GM12878 (cell line): ENCODE data around the gene ARL5A. TPM values are rescaled to one million over a fixed set of nuclear protein-coding genes. Genes with fewer than 3 reads are reported as not detected.

Experiments used
- BACH1 ChIP-seq: fragments of 450-650 bp; IDR thresholded peaks from 2 replicates; pipeline ENCODE4 v1.6.1; 2017; ENCODE audit warnings: mild to moderate bottlenecking, borderline replicate concordance
- BHLHE40 ChIP-seq, 2 experiments: fragments of 450-650 bp in 1 of 2; IDR thresholded peaks; 2 replicates each; pipeline ENCODE4 v1.6.1; 2011 to 2017; ENCODE audit warnings: low read depth in 2 of 2, borderline replicate concordance in 1 of 2, improper control_type of control experiment in 1 of 2, low read length in 1 of 2, mild to moderate bottlenecking in 1 of 2
- BMI1 ChIP-seq: fragments of 450-650 bp; IDR thresholded peaks from 2 replicates; pipeline ENCODE4 v1.6.1; 2016; ENCODE audit warnings: mild to moderate bottlenecking, moderate library complexity, borderline replicate concordance
- ESRRA ChIP-seq: IDR thresholded peaks from 2 replicates; pipeline ENCODE4 v1.6.1; 2012; ENCODE audit warnings: mild to moderate bottlenecking, low read length, improper control_type of control experiment
- IRF4 ChIP-seq: IDR thresholded peaks from 2 replicates; pipeline ENCODE4 v1.6.1; 2011; ENCODE audit warnings: low read depth, low read length
- MEF2B ChIP-seq: fragments of 450-650 bp; IDR thresholded peaks from 2 replicates; pipeline ENCODE4 v1.6.1; 2018; ENCODE audit warnings: mild to moderate bottlenecking, moderate library complexity; ENCODE audit not compliant: partially characterized antibody, poor library complexity, severe bottlenecking
- MXI1 ChIP-seq: fragments of 150-350 bp; IDR thresholded peaks from 2 replicates; pipeline ENCODE4 v1.6.1; 2011; ENCODE audit warnings: low read depth, mild to moderate bottlenecking, inconsistent platforms, low read length, improper control_type of control experiment
- PBX3 ChIP-seq: IDR thresholded peaks from 2 replicates; pipeline ENCODE4 v1.6.1; 2011; ENCODE audit warnings: mild to moderate bottlenecking, low read depth, low read length, moderate library complexity; ENCODE audit not compliant: insufficient replicate concordance
- RAD51 ChIP-seq: fragments of 450-650 bp; IDR thresholded peaks from 2 replicates; pipeline ENCODE4 v1.6.1; 2016; ENCODE audit warnings: moderate library complexity, mild to moderate bottlenecking, inconsistent platforms
- SKIL ChIP-seq: fragments of 450-650 bp; IDR thresholded peaks from 2 replicates; pipeline ENCODE4 v1.6.1; 2017; ENCODE audit warnings: mild to moderate bottlenecking, low read depth, inconsistent platforms; ENCODE audit not compliant: poor library complexity, severe bottlenecking
- SMAD1 ChIP-seq: fragments of 450-650 bp; IDR thresholded peaks from 2 replicates; pipeline ENCODE4 v1.6.1; 2018; ENCODE audit warnings: mild to moderate bottlenecking, low read depth; ENCODE audit not compliant: partially characterized antibody
- SMARCA5 ChIP-seq: fragments of 450-650 bp; IDR thresholded peaks from 2 replicates; pipeline ENCODE4 v1.6.1; 2017; ENCODE audit warnings: mild to moderate bottlenecking
- SRF ChIP-seq, 2 experiments: IDR thresholded peaks; 2 replicates each; pipeline ENCODE4 v1.6.1; 2011; ENCODE audit warnings: low read depth in 2 of 2, low read length in 2 of 2, mild to moderate bottlenecking in 1 of 2, moderate library complexity in 1 of 2
- SUPT20H ChIP-seq: IDR thresholded peaks from 2 replicates; pipeline ENCODE4 v1.6.1; 2011; ENCODE audit warnings: low read depth, mild to moderate bottlenecking, low read length, moderate library complexity, borderline replicate concordance; ENCODE audit not compliant: control insufficient read depth
- TCF7 ChIP-seq: IDR thresholded peaks from 2 replicates; pipeline ENCODE4 v1.6.1; 2014; ENCODE audit warnings: antibody characterized with exemption, borderline replicate concordance
- ZBTB11 ChIP-seq: fragments of 450-650 bp; formaldehyde crosslinking; IDR thresholded peaks from 2 replicates; pipeline ENCODE4 v1.5.0; 2022; ENCODE audit warnings: mild to moderate bottlenecking, missing genetic modification characterization
- ZNF24 ChIP-seq: fragments of 450-650 bp; IDR thresholded peaks from 2 replicates; pipeline ENCODE4 v1.6.1; 2017; ENCODE audit warnings: antibody characterized with exemption, mild to moderate bottlenecking
- polyA plus RNA-seq, 11 experiments: library from polyadenylated mRNA; depleted of rRNA in 4 of 11; unstranded in 6 of 11; stranded (reverse) in 5 of 11; fragments of >200 nt; fragmentation: Nextera tagmentation in 4 of 11; fragmentation: Illumina TruSeq in 1 of 11; extraction: Ambion mirVana in 4 of 11; extraction: Trizol in 1 of 11; gene quantifications; 1 replicate in 1 of 11; 2 replicates in 10 of 11; pipeline versions ENCODE4 v1.2.1 to v1.2.3, GENCODE V29; 2011 to 2016; ENCODE audit warnings: inconsistent platforms in 2 of 11, missing spikeins in 2 of 11, low read depth in 1 of 11
- total RNA-seq, 4 experiments: library from RNA; depleted of rRNA in 3 of 4; stranded (reverse); fragments of >200 nt in 3 of 4; fragmentation: Illumina TruSeq in 1 of 4; extraction: Trizol in 1 of 4; gene quantifications; 2 replicates each; pipeline versions ENCODE4 v1.2.1 to v1.2.3, GENCODE V29; 2013 to 2021
- TF ChIP-seq, protein P1 (sequence below): fragments of 450-650 bp; IDR thresholded peaks from 2 replicates; pipeline ENCODE4 v1.6.1; 2017; ENCODE audit warnings: low read depth, mild to moderate bottlenecking, moderate library complexity
- TF ChIP-seq, protein P2 (sequence below): IDR thresholded peaks from 2 replicates; pipeline ENCODE4 v1.6.1; 2011; ENCODE audit warnings: low read depth, mild to moderate bottlenecking, low read length, moderate library complexity, borderline replicate concordance; ENCODE audit errors: extremely low read depth

Gene ARL5A
- total and polyA plus RNA-seq, 10 of the 15 experiments (the other 5 are each of a cell fraction or from before 2014, with no cell fraction given) = 9.4 to 52.9 (median 32.0) TPM

GRCh38 chr2:151840216-151841046 is 12.2 kb upstream of the ARL5A start (continued):
- TF ChIP-seq PBX3 (no peak), ESRRA (no peak), SRF (IDR thresholded peaks at IDR 0.05; ENCODE audit: low read depth in 2 of 2, low read length in 2 of 2) (no peak), SKIL (peak; percentile 45), MEF2B (peak; percentile 66), SMAD1 (no peak), ZNF24 (no peak), BHLHE40 (IDR thresholded peaks at IDR 0.05; ENCODE audit: borderline replicate concordance in 1 of 2, low read depth in 2 of 2, low read length in 1 of 2) (peak; percentile 59 to 61; a peak in 2 of 4 replicates), IRF4 (peak; percentile 97), BACH1 (no peak; the same call in 1 of the 2 replicates), ZBTB11 (no peak), MXI1 (no peak), SMARCA5 (no peak), TCF7 (no peak), SUPT20H (no peak), BMI1 (no peak; the same call in 1 of the 2 replicates), RAD51 (no peak)
- TF ChIP-seq, protein P1, sequence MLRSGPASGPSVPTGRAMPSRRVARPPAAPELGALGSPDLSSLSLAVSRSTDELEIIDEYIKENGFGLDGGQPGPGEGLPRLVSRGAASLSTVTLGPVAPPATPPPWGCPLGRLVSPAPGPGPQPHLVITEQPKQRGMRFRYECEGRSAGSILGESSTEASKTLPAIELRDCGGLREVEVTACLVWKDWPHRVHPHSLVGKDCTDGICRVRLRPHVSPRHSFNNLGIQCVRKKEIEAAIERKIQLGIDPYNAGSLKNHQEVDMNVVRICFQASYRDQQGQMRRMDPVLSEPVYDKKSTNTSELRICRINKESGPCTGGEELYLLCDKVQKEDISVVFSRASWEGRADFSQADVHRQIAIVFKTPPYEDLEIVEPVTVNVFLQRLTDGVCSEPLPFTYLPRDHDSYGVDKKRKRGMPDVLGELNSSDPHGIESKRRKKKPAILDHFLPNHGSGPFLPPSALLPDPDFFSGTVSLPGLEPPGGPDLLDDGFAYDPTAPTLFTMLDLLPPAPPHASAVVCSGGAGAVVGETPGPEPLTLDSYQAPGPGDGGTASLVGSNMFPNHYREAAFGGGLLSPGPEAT = 0 out of 2 replicates have a peak, but pooled peaks have one; percentile 36
- TF ChIP-seq, protein P2, sequence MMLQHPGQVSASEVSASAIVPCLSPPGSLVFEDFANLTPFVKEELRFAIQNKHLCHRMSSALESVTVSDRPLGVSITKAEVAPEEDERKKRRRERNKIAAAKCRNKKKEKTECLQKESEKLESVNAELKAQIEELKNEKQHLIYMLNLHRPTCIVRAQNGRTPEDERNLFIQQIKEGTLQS = no peak
